ENCODE results near the gene ELK3.

Gene ELK3

GRCh38 chr12:96186607-96187301, 7.4 kb upstream of the ELK3 start:
- no peak overlapping the region for H3K4me3 ChIP-seq (replicated peaks; ENCODE audit: low read depth, low read length)
- TF ChIP-seq, protein P1, sequence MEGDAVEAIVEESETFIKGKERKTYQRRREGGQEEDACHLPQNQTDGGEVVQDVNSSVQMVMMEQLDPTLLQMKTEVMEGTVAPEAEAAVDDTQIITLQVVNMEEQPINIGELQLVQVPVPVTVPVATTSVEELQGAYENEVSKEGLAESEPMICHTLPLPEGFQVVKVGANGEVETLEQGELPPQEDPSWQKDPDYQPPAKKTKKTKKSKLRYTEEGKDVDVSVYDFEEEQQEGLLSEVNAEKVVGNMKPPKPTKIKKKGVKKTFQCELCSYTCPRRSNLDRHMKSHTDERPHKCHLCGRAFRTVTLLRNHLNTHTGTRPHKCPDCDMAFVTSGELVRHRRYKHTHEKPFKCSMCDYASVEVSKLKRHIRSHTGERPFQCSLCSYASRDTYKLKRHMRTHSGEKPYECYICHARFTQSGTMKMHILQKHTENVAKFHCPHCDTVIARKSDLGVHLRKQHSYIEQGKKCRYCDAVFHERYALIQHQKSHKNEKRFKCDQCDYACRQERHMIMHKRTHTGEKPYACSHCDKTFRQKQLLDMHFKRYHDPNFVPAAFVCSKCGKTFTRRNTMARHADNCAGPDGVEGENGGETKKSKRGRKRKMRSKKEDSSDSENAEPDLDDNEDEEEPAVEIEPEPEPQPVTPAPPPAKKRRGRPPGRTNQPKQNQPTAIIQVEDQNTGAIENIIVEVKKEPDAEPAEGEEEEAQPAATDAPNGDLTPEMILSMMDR (IDR thresholded peaks at IDR 0.05; ENCODE audit: low read length, missing control alignments): no peak
- DNase-seq (ENCODE audit: low read depth): no peak

DNA sequence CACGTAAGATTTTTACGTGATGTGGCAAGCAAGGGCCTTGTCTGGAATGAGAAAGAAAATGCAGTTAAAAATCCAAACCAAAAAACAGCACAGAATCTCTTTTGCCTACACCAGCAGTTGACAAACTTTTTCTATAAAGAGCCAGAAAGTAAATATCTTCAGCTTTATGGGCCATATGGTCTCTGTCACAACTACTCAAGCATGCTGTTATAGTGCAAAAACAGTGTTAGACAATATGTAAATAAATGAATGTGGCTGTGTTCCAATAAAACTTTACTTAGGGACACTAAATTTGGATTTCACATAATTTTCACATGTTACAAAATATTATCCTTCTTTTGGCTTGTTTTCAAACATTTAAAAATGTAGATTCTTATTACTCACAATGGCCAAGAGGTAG, 6.2 kb upstream of the ELK3 start:
- DNase-seq (ENCODE audit: low read depth): peak; percentile 36
- H3K4me3 ChIP-seq (replicated peaks; ENCODE audit: low read depth, low read length): no peak overlapping the region
- TF ChIP-seq, protein P1 (IDR thresholded peaks at IDR 0.05; ENCODE audit: low read length, missing control alignments): no peak

DNA sequence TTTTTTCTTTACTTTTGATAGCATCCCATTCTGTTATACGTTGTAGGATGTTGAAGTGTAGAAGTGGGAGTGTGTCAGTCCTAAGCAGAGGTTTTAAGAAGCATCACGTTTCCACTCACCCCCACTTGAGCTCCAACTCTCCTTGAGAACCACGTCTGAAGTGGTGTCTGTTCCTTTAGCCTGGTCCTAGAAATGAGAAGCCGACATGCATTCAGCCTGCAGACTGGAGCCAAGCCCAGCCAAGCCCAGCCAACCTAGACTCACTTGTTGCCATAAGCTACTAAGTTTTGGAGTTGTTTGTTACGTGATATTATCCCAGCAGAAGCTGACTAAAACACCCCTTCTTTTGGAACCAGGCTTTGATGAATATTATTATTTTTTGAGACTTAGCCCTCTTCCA, 4.4 kb upstream of the ELK3 start:
- no peak overlapping the region for H3K4me3 ChIP-seq (replicated peaks; ENCODE audit: low read depth, low read length)
- DNase-seq (ENCODE audit: low read depth): no peak
- TF ChIP-seq, protein P1 (IDR thresholded peaks at IDR 0.05; ENCODE audit: low read length, missing control alignments): no peak

DNA sequence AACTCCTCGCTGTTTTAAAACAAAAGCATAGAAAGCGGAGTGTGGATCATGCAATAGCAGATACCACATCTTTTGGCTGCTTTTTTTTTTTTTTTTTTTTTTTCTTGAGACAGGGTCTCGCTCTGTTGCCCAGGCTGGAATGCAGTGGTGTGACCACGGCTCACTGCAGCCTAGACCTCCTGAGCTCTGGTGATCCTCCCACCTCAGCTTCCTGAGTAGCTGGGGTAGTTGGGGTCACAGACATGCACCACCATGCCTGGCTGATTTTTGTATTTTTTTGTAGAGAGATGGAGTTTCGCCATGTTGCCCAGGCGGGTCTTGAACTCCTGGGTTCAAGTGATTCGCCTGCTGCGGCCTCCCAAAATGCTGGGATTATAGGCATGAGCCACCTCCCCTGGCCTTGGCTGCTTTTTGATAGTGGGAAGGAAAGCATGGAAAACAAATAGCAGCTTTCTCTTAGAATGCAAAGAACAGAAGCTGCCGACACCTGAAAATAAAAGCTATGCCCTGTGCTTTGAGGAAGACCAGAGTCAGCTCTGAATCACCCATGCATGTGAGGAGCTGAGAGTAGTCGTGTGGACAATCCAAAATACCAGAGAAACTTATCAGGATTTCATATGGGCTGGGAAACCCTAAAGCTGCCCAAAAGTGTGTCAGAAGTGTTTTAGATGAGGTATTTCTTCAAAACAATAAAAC, 3.6 kb upstream of the ELK3 start:
- TF ChIP-seq, protein P1 (IDR thresholded peaks at IDR 0.05; ENCODE audit: low read length, missing control alignments): no peak
- peak; percentile 37 for DNase-seq (ENCODE audit: low read depth)
- no peak overlapping the region for H3K4me3 ChIP-seq (replicated peaks; ENCODE audit: low read depth, low read length)

GRCh38 chr12:96192926-96193573, 1.1 kb upstream of the ELK3 start:
- no peak for DNase-seq (ENCODE audit: low read depth)
- H3K4me3 ChIP-seq (replicated peaks; ENCODE audit: low read depth, low read length): no peak overlapping the region
- TF ChIP-seq, protein P1 (IDR thresholded peaks at IDR 0.05; ENCODE audit: low read length, missing control alignments): no peak

- H3K4me3 ChIP-seq (replicated peaks; ENCODE audit: low read depth, low read length): peak overlapping the region; percentile 94
- TF ChIP-seq, protein P1 (IDR thresholded peaks at IDR 0.05; ENCODE audit: low read length, missing control alignments): no peak
- DNase-seq (ENCODE audit: low read depth): no peak
Measured at GRCh38 chr12:96194576-96194889, 358 bp downstream of the ELK3 start.
